GM04504 (cell line): ENCODE data around the gene PLLP.

Experiments used
- DNase-seq: peaks from one replicate; pipeline ENCODE4 v3.0.0-alpha.2; 2012; ENCODE audit warnings: low read depth

PLLP gene

GRCh38 chr16:57225978-57226377 lies 58.5 kb downstream of the PLLP start:
- no peak for DNase-seq

GRCh38 chr16:57224651-57225335 lies 59.7 kb downstream of the PLLP start:
- no peak for DNase-seq

GRCh38 chr16:57223057-57223456 lies 61.4 kb downstream of the PLLP start:
- DNase-seq: no peak

GRCh38 chr16:57216968-57217367 lies 67.5 kb downstream of the PLLP start:
- DNase-seq: no peak

- no peak for DNase-seq
Measured at GRCh38 chr16:57213462-57213861, 71.0 kb downstream of the PLLP start.

- no peak for DNase-seq
Measured at GRCh38 chr16:57209780-57210179, 74.7 kb downstream of the PLLP start.

GRCh38 chr16:57208926-57209325 lies 75.5 kb downstream of the PLLP start:
- DNase-seq: no peak
